ENCODE measurements around the gene RNF223. TPM values are rescaled to one million over a fixed set of nuclear protein-coding genes. Genes with fewer than 3 reads are reported as not detected.

RNF223 gene
- total and polyA plus RNA-seq, 4 donors = 0.14 TPM; not detected in 3

DNA sequence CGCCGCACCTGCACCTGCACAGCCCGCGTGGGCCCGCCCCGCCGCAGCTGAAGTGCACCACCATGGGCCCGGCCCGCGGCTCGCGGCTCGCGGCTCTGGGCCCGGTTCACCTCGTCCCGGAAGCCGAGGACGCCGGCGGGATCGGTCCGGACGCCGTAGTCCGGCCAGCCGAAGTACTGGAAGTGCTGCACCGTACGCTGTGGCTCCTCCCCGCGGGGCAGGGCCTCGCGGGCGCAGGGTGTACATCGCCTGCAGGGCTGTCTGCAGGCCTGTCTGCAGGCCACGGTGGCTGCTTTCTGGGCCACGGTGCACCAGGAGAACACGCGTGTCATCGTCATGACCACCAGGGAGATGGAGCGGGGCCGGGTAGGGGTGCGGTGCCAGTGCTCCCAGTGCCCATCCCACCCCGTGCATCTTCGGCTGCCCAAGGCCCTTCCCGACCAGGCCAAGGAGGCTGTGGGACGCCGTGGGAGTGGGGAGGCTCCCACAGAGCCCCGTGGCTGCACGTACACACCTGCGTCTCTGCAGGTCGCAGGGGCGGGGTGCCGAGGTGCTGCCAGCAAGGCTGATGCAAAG, 6.7 kb downstream of the RNF223 start:
- Histone ChIP-seq H3K9ac (ENCODE audit: low read depth in 1 of 2, low read length in 2 of 2) (no peak overlapping the region), H3K27ac (ENCODE audit: low read depth in 1 of 2, low read length in 2 of 2) (no peak overlapping the region), H3K4me3 (ENCODE audit: low read depth in 1 of 3, low read length in 3 of 3) (no peak overlapping the region), H3K9me3 (ENCODE audit: control insufficient read depth in 4 of 4, low read length in 3 of 4) (no peaks in the 10 kb centered on the region), H3K27me3 (ENCODE audit: control insufficient read depth in 4 of 4, insufficient read depth in 4 of 4, low read length in 3 of 4) (peaks cover 0 to 10% (median 1%) of the 10 kb centered on the region in 4 donors), H3K36me3 (ENCODE audit: control insufficient read depth in 4 of 4, insufficient read depth in 3 of 4, low read depth in 1 of 4, low read length in 3 of 4) (no peaks in the 10 kb centered on the region), H3K4me1 (ENCODE audit: control insufficient read depth in 4 of 4, insufficient read depth in 4 of 4, low read length in 3 of 4) (peaks cover 0 to 10% (median 6%) of the 10 kb centered on the region in 4 donors)
- no peak for TF ChIP-seq RAD21 (IDR thresholded peaks at IDR 0.05)
- TF ChIP-seq, protein P1, sequence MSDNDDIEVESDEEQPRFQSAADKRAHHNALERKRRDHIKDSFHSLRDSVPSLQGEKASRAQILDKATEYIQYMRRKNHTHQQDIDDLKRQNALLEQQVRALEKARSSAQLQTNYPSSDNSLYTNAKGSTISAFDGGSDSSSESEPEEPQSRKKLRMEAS (IDR thresholded peaks at IDR 0.05) = no peak
- TF ChIP-seq FOXA2 (IDR thresholded peaks at IDR 0.05) = no peak
- no peak for TF ChIP-seq SP1 (IDR thresholded peaks at IDR 0.05)
- TF ChIP-seq YY1 (IDR thresholded peaks at IDR 0.05) = no peak
- no peak for TF ChIP-seq NR2F2 (IDR thresholded peaks at IDR 0.05)
- TF ChIP-seq, protein P2, sequence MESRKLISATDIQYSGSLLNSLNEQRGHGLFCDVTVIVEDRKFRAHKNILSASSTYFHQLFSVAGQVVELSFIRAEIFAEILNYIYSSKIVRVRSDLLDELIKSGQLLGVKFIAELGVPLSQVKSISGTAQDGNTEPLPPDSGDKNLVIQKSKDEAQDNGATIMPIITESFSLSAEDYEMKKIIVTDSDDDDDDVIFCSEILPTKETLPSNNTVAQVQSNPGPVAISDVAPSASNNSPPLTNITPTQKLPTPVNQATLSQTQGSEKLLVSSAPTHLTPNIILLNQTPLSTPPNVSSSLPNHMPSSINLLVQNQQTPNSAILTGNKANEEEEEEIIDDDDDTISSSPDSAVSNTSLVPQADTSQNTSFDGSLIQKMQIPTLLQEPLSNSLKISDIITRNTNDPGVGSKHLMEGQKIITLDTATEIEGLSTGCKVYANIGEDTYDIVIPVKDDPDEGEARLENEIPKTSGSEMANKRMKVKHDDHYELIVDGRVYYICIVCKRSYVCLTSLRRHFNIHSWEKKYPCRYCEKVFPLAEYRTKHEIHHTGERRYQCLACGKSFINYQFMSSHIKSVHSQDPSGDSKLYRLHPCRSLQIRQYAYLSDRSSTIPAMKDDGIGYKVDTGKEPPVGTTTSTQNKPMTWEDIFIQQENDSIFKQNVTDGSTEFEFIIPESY (IDR thresholded peaks at IDR 0.05) = no peak
- TF ChIP-seq RXRA (IDR thresholded peaks at IDR 0.05) = no peak
- TF ChIP-seq, protein P3, sequence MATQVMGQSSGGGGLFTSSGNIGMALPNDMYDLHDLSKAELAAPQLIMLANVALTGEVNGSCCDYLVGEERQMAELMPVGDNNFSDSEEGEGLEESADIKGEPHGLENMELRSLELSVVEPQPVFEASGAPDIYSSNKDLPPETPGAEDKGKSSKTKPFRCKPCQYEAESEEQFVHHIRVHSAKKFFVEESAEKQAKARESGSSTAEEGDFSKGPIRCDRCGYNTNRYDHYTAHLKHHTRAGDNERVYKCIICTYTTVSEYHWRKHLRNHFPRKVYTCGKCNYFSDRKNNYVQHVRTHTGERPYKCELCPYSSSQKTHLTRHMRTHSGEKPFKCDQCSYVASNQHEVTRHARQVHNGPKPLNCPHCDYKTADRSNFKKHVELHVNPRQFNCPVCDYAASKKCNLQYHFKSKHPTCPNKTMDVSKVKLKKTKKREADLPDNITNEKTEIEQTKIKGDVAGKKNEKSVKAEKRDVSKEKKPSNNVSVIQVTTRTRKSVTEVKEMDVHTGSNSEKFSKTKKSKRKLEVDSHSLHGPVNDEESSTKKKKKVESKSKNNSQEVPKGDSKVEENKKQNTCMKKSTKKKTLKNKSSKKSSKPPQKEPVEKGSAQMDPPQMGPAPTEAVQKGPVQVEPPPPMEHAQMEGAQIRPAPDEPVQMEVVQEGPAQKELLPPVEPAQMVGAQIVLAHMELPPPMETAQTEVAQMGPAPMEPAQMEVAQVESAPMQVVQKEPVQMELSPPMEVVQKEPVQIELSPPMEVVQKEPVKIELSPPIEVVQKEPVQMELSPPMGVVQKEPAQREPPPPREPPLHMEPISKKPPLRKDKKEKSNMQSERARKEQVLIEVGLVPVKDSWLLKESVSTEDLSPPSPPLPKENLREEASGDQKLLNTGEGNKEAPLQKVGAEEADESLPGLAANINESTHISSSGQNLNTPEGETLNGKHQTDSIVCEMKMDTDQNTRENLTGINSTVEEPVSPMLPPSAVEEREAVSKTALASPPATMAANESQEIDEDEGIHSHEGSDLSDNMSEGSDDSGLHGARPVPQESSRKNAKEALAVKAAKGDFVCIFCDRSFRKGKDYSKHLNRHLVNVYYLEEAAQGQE (IDR thresholded peaks at IDR 0.05) = no peak
- no peak for TF ChIP-seq TAF1 (conservative IDR thresholded peaks at IDR 0.05)
- TF ChIP-seq FOXA1 (IDR thresholded peaks at IDR 0.05) = no peak
- no peak for DNase-seq (ENCODE audit: low spot score)
- 90% methylated on average over 54 of the region's 54 CpGs for WGBS

DNA sequence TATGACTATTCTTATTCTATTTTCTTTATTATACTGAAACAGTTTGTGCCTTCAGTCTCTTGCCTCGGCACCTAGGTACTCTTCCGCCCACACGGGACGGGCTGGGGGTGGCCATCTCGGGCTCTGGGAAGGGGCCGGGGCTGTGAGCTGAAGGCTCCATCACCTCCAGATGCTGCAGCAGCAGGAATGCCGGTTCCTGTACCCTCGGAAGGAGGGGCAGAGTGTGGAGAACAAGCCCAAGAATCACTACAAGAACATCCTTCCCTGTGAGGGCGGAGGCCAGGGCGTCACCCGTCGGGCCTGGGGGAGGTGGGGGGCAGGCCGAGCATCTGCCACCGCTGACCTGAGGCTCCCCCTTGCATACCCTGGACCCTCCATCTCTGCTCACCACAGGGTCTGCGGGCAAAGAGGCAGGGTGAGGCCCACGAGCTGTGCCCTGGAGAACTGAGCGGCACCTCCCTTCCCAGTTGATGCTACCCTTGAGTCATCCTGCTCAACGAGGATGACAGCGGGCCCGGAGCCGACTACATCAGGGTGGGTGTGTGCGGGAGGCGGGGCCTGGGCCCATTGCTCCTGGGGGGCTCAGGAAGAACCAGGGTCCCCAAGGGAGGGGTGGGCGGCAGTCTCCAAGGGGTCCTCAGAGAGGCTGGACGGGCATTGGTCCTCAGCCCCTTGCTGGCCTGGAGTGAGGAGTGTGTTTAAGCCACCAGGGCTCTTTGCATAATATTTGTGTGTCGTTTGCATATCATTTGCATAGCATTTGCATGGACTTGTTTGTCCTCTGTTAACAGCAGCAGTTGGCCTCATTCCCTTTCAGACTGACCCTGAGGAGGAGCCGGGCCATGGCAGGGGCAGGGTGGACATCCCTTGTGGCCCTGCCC, 7.5 kb downstream of the RNF223 start:
- Histone ChIP-seq H3K9me3 (ENCODE audit: control insufficient read depth in 4 of 4, low read length in 3 of 4) (no peaks in the 10 kb centered on the region), H3K4me1 (ENCODE audit: control insufficient read depth in 4 of 4, insufficient read depth in 4 of 4, low read length in 3 of 4) (peaks cover 0 to 10% (median 6%) of the 10 kb centered on the region in 4 donors), H3K4me3 (ENCODE audit: low read depth in 1 of 3, low read length in 3 of 3) (no peak overlapping the region), H3K9ac (ENCODE audit: low read depth in 1 of 2, low read length in 2 of 2) (no peak overlapping the region), H3K27me3 (ENCODE audit: control insufficient read depth in 4 of 4, insufficient read depth in 4 of 4, low read length in 3 of 4) (peaks cover 0 to 11% (median 1%) of the 10 kb centered on the region in 4 donors), H3K27ac (ENCODE audit: low read depth in 1 of 2, low read length in 2 of 2) (no peak overlapping the region), H3K36me3 (ENCODE audit: control insufficient read depth in 4 of 4, insufficient read depth in 3 of 4, low read depth in 1 of 4, low read length in 3 of 4) (no peaks in the 10 kb centered on the region)
- WGBS = 64% methylated on average over 27 of the region's 27 CpGs
- DNase-seq (ENCODE audit: low spot score) = no peak
- TF ChIP-seq FOXA2 (IDR thresholded peaks at IDR 0.05) = no peak
- TF ChIP-seq YY1 (IDR thresholded peaks at IDR 0.05) = no peak
- TF ChIP-seq FOXA1 (IDR thresholded peaks at IDR 0.05) = no peak
- TF ChIP-seq, protein P3 (IDR thresholded peaks at IDR 0.05) = no peak
- TF ChIP-seq, protein P2 (IDR thresholded peaks at IDR 0.05) = no peak
- TF ChIP-seq TAF1 (conservative IDR thresholded peaks at IDR 0.05) = no peak
- TF ChIP-seq HNF4A (conservative IDR thresholded peaks at IDR 0.05) = no peak
- TF ChIP-seq RXRA (IDR thresholded peaks at IDR 0.05) = no peak
- no peak for TF ChIP-seq EGR1 (IDR thresholded peaks at IDR 0.05; ENCODE audit: low read depth in 2 of 2)
- no peak for TF ChIP-seq NR2F2 (IDR thresholded peaks at IDR 0.05)
- TF ChIP-seq, protein P4, sequence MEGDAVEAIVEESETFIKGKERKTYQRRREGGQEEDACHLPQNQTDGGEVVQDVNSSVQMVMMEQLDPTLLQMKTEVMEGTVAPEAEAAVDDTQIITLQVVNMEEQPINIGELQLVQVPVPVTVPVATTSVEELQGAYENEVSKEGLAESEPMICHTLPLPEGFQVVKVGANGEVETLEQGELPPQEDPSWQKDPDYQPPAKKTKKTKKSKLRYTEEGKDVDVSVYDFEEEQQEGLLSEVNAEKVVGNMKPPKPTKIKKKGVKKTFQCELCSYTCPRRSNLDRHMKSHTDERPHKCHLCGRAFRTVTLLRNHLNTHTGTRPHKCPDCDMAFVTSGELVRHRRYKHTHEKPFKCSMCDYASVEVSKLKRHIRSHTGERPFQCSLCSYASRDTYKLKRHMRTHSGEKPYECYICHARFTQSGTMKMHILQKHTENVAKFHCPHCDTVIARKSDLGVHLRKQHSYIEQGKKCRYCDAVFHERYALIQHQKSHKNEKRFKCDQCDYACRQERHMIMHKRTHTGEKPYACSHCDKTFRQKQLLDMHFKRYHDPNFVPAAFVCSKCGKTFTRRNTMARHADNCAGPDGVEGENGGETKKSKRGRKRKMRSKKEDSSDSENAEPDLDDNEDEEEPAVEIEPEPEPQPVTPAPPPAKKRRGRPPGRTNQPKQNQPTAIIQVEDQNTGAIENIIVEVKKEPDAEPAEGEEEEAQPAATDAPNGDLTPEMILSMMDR (IDR thresholded peaks at IDR 0.05; ENCODE audit: low read depth, low read length, missing input control) = no peak
- TF ChIP-seq, protein P1 (IDR thresholded peaks at IDR 0.05) = no peak

Data from liver (tissue), 9 donors.